Stimulated activated CD4-positive, alpha-beta T cell treated with anti-CD3 and anti-CD28 coated beads, Interleukin-1b, Interleukin-23, amount 100 ng/mL, for 48 hours (primary cell): Measurements from ENCODE around the gene MCF2L2.
A peak's percentile ranks its signal among the peaks of the same experiment; 100 is the strongest.
"Not testable (repeated sequence)": the region's sequence is repeated elsewhere in the genome, so short reads cannot be mapped to it uniquely, and the experiment has no call there.

ENCODE experiments used
- DNase-seq: peaks from one replicate; pipeline ENCODE4 v3.0.0-alpha.2; 2020

Gene MCF2L2, protein sequence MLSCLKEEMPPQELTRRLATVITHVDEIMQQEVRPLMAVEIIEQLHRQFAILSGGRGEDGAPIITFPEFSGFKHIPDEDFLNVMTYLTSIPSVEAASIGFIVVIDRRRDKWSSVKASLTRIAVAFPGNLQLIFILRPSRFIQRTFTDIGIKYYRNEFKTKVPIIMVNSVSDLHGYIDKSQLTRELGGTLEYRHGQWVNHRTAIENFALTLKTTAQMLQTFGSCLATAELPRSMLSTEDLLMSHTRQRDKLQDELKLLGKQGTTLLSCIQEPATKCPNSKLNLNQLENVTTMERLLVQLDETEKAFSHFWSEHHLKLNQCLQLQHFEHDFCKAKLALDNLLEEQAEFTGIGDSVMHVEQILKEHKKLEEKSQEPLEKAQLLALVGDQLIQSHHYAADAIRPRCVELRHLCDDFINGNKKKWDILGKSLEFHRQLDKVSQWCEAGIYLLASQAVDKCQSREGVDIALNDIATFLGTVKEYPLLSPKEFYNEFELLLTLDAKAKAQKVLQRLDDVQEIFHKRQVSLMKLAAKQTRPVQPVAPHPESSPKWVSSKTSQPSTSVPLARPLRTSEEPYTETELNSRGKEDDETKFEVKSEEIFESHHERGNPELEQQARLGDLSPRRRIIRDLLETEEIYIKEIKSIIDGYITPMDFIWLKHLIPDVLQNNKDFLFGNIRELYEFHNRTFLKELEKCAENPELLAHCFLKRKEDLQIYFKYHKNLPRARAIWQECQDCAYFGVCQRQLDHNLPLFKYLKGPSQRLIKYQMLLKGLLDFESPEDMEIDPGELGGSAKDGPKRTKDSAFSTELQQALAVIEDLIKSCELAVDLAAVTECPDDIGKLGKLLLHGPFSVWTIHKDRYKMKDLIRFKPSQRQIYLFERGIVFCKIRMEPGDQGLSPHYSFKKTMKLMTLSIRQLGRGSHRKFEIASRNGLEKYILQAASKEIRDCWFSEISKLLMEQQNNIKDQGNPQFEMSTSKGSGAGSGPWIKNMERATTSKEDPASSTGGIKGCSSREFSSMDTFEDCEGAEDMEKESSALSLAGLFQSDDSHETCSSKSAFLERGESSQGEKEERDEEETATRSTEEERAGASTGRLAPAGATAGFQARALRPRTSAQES

DNA sequence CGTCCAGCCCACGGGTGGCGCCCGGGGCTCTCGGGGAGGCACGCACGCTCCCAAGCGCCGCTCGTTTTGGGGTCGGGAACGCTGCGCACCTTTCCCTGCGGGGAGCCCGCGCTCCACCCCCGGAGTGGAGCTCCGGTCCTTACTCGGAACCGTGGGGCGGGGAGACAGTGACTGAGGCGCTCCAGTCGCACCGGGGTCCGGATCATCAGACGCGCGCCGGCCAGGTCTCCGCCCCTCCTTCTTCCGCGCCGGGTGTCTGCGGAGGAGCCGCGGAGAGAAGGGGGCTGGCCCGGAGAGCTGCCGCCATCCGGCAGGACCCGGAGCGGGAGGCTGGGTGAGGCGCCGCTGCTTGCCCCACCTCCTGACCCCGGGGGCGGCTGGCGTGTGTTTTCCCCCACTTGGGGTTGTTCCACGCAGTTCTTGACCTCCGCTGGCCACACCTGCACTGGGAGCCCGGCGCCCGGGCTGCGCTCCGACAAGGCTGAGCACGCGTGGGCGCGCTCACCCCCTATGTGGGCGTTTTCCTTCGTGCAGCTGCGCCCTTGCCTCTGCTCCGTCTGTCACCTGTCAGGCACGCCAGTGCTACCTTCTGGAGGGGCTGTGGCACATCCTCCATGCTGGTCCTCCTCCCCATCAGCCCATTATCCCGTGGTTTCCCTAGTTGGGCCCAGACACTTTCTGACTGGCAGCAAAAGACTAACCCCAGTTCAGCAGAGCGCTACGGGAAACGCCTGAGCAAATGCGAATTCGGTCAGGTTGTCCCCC, at the start of gene MCF2L2:
TSS of gene MCF2L2 (minus strand) at position 173 of the 765 bp plus-strand sequence. CDS start 642 bp downstream, outside the sequence.
- peak; percentile 82 for DNase-seq

DNA sequence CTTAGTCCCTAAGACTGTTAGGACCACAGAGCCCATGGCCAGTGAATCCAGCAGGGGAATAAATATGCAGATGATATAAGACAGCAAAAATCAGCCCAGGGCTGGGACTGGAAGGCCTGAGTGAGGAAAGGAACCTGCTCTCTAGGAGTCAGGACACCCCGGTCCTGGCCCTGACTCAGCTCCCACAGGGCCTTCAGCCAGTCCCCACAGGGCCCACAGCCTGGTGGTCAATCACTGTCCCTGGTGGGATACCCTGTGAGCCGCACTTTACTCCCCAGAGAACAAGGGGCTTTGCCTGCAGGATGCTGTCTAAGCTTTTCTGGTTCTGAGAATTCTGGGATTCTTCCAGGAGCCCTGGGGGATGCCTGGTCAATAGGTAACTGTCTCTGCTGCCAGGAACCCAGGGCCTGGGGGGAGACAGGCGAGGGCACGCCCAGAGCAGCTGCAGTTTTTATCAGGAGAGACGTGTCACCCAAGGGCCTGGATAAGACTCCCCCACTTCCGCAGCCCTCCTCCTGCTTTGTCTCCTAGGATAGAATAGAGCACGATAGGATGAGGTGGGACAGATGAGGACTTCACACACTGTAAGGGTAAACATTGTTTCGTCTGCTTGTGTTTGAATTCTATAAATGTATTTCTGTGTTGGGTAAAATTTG, 49.5 kb upstream of the MCF2L2 start:
- DNase-seq, result no peak

DNA sequence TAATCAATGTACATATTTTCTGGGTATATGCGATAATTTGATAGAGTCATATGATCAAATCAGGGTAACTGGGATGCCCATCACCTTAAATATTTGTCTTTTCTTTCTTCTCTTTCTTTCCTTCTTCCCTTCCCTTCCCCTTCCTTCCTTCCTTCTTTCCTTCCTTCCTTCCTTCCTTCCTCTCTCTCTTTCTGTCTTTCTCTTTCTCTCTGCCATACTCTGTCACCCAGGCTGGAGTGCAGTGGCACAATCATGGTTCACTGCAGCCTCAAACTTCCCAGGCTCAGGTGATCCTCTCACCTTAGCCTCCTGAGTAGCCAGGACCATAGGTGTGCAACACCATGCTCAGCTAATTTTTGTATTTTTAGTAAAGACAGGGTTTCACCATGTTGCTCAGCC, 47.3 kb upstream of the MCF2L2 start:
- DNase-seq, result not testable (repeated sequence)

DNA sequence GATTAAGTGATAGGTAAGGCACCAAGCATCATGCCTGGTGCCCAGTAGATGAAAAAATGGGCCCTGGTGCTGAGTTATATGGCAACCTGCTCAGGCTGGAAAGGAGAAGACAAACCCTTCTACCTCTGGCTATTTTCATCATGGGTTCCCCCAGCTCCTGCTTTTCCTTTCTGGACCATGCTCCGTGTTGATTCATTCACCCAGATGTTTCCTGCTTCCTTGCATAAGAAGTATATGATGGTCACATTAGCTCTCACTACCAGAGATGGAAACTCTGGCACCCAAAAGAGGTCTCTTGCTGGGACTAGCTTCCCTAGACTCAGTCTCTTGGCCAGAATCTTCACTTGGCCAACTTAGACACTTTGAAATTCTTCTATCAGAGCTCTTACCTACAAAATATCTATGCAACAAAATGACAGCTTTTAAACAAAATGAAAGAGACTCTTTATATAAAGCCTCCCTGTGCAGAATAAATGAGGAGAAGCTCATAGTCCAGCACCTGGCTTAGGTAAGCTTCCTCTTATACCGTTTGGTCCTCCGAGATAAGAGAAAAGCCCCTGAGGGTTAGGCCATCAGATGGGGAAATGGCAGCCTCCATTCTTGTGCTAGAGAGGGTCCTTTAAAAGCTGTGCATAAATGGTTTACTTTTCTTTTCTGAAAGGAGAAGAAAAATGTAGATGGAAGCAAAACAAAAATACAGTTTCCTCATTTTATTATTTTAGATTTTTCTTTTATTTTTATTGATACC, 46.8 kb upstream of the MCF2L2 start:
- DNase-seq, result no peak

DNA sequence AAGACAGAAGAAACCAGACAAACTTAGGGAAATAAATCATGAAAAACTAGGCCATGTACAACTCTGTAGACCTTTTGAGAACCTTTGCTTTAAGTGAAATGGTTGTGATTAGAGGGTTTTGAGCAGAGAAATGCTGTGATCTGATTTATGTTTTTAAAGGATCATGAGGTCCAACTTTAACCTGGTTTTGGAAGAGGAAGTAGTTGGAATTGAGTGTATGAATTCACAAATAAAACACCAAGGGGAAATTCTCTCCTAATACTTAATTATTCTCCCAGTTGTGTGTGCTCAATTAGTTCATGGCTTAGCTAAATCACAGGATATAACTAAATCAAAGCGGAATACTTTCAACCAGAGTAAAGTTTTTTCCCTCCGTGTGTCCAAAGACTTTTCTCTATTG, 45.5 kb upstream of the MCF2L2 start:
- no peak for DNase-seq

DNA sequence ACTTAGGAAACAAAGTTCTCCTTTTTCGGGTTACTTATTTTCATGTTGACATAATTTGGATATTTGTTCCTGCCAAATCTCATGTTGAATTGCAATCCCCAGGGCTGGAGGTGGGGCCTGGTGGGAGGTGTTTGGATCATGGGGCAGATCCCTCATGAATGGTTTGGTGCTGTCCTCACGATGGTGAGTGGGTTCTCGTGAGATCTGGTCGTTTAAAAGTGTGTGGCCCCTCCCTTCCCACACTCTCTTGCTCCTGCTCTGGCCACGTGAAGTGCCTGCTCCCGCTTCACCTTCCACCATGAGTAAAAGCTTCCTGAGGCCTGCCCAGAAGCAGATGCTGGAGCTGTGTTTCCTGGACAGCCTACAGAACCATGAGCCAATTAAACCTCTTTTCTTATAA, 43.7 kb upstream of the MCF2L2 start:
- no peak for DNase-seq

DNA sequence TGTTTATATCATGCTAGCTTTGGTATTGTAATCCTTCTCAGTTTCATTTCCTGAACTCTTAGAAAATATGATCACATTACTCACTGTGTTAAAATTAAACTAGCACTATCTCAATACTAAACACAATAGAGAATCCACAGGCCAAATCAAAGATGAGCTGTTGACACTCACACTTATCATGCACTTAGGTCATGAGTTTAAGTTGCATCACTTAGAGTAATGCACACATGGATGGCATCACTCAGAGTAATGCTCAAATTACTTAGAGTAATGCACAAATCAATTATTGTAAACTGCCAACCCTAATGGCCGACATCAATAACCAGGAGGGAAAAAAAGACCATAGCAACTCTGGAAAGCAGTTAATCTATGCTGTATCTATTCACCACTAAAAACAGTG, 40.0 kb upstream of the MCF2L2 start:
- DNase-seq, result no peak

DNA sequence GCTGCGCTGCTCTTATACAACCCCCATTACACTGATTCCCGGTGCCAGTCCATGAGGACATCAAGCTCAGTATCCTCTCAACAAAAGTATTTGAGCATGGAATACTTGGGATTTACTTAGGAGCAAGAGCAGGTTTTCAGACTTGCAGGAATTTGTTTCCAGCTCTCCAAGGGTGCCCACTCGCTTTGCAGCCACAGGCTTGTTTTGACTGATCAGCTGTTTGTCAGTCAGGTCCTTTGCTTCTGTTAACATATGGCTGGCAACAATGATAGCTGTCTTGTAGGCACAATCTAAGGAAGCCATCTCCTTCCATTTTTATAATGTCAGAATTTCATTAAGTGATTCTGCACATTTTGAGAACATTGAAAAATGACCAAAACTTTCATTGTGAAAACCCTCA, 38.2 kb upstream of the MCF2L2 start:
- DNase-seq, result no peak

DNA sequence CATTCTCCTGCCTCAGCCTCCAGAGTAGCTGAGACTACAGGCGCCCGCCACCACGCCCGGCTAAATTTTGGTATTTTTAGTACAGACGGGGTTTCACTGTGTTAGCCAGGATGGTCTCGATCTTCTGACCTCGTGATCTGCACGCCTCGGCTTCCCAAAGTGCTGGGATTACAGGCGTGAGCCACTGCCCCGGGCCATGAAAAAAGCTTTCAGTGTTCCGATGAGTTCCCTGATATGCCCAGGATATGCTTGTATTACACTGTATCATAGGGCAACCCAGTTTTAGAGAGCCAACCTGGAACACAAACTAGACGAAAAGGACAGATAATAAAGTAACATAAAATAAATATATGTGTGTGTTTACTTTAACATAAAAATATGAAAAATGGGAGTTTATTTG, 37.3 kb upstream of the MCF2L2 start:
- DNase-seq, result not testable (repeated sequence)

DNA sequence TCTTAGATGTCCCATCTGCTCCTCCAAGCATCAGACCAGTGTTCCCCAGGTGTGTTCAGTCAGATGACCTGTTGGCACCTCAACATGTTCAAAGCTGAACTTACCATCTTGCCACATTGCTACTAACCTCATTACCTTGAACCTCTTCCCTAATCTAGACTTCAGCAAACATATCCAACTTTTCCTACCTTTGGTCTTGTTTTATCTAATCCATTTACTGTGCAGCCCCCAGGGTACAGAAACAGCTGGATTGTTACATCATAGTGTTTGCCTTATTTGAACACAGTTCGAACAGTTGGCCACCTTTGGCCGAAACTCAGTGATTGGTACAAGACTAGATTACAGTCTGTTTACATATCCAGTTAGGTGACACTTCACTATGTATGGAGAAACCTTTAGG, 36.1 kb upstream of the MCF2L2 start:
- DNase-seq, result no peak

DNA sequence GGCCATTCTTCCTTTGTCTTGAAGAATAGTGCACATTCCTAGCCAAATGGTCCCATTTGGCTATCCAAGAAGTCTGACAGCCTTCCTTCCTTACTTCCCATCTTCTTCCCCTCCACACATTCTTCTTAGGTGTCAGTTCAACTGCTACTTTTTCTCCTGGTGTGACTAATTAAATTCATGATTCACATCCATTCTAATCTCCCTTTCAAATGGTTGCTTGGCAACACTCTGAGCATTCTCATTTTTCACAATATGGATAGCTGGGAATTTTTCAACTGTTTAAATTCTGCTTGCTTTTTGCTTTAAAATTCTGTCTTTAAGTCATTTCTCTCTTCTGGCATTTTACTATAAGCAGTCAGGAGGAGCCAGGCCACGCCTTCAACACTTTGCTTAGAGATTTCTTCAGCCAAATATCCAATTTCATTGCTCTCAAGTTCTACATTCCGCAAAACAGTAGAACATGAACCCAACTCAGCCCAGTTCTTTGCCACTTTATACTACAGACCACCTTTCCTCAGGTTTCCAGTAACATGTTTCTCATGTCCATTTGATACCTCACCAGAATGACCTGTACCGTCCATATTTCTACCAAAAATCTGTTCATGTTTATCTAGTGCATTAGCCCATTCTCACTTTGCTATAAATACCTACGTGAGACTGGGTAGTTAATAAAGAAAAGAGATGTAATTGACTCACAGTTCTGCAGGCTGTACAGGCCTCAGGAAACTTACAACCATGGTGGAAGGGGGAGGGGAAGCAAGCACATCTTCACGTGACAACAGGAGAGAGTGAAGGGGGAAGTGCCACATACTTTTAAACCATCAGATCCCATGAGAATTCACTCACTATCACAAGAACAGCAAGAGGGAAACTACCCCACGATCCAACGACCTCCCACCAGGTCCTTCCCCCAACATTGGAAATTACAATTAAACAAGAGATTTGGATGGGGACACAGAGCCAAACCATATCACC, 31.9 kb upstream of the MCF2L2 start:
- no peak for DNase-seq

DNA sequence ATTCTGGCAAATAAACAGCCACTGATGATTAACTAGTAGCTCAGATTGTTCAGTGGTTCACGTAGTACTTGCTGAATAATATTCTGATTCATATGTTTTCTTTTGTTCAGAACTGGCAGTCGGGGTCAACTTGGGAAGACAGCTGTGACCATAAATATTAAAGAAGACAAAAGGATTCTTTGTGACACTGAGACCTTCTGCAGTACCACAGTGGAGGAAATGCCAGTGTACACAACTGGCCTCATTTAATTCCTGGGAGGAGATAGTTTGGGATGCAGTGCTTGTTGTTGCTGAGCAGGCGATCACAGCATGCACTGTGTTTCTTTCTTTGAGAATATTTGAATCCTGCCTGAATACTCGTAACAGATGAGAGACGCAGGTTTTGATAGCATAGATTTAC, 26.7 kb upstream of the MCF2L2 start:
- DNase-seq, result no peak

DNA sequence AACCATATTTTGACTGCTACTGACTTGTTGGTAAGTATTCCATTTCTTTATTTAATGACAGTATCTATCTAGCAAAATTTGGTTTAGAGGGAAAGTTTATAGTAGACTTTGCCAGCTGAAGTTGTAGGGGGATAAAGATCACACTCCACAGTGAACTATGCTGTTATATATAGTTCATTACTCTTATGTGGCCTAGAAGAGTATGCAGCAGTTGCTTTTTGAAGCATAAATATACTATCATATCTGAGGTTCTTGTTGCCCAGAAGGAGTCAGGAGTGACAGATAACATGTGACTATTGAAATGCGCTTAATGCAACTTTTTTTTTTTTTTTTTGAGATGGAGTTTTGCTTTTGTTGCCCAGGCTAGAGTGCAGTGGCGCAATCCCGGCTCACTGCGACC, 25.6 kb upstream of the MCF2L2 start:
- DNase-seq, result no peak

DNA sequence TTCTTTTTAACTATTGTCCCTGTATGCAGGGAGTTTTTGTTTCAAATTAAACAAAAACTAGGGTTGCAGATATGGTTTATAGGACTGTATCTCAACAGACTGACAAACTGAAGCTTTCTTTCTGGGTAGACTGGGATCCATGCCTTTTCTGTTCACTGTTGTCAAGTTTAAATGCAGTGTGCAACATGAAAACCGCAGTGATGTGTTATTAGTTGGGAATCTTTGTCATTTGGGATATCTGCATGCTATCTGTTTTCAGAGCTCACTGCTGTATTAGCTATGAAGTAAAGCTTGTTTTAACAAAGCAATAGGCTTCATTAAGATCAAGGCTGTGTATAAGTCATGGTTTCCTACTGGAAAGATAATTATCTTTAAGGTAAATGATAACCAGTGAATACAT, 21.4 kb upstream of the MCF2L2 start:
- DNase-seq, result no peak

DNA sequence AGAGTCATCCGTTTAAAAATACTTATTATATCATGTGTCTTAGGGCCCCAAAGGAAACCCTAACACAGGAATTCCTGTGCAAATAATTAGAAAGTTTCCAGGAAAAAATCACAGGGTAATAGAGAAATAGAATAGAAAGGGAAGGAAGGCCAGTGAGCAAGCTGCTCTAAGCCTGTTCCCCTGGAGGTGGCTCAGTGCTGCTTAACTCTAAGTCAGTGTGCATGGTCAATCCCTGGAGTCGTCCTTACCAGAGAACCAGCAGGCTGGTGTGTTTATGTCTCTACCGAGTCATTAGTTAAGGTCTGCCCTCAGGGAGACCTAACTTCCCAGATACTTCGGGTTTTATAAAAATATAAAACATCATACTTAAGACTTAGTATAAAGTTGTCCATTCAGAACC, 21.0 kb upstream of the MCF2L2 start:
- DNase-seq, result no peak

DNA sequence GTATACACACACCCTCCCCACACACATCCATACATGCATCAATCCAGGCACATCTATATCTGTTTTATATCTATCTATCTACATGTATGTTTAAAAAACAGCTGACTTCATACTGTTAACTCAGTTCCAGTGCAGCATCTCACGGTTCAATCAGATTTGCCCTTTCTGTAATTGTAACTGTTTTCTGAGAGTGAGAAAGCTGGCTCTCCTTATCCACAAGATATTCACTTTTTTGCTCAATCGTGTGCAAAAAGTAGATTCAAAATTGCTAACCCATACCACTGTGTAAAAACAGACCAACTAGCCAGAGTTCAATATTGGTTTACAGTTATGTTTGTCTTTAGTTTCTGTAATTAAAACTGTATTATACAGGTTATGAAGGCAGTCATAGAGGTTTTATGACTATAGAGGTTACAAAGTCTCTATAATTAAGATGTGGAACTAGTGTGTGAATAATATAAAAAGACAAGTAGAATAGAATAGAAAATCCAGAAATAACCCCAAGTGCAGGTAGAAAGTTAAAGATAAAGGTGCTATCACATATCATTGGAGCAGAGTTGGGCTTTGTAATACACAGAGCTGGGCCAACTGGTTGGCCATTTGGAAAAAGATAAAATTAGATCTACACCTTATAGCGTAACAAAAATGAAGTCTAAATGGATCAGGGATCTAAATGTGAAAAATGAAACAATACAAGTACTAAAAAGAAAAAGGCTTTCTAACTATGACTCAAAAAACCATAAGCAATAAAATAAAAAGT, 20.1 kb upstream of the MCF2L2 start:
- DNase-seq, result no peak

DNA sequence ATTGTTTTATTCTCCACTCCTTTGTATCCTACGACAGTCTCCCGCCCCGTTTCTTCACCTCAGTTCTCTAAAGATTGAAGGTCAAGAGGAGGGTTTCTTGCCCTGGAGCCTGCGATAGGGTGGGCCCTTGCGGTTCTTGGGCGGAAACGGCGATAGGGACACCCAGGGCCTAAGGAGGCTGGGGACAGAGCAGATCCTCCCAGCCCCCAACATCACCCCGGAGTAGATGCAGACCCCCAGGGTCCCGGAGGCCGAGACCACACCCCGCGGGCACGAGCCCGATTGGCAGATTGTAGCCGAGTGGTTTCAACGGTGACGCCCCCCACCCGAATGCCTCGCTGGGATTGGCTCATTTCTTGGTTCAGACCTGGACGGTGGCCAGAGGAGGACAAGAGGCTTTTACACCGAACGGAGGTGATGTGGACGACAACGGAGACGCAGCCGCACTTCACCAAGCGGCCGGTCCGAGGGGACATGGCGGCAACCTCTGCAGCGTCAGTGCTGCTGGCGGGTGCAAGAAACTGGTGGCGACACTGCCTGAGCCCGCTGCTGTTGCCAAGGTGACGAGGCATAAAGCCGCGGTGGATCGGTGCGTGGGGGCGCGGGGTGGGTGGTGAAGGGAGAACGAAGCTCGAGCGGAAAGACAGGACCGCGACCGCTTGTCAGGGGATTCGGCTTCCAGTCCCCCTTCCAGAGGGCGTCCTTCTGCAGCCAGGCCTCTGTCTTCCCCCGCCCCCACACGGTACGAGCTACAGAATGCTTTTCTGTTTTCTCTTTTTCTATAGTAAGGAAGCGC, 19.0 kb upstream of the MCF2L2 start:
- DNase-seq, result peak; percentile 85

DNA sequence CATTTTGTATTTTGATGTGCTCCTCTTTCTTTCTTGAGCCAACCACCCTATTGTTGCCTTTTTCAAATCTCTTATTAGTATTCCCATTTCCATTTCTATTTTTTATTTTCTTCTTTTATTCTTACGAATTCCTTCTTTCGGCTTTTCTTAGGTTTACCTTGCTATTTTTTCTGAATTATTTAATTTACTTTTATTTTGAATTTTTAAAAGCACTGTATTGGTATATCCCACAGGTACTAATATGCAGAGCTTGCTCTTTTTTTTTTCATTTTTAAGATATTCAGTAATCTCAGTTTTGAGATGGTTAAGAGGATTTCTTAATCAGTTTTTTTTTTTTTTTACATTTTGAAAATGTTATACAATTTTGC, 18.4 kb upstream of the MCF2L2 start:
- no peak for DNase-seq

DNA sequence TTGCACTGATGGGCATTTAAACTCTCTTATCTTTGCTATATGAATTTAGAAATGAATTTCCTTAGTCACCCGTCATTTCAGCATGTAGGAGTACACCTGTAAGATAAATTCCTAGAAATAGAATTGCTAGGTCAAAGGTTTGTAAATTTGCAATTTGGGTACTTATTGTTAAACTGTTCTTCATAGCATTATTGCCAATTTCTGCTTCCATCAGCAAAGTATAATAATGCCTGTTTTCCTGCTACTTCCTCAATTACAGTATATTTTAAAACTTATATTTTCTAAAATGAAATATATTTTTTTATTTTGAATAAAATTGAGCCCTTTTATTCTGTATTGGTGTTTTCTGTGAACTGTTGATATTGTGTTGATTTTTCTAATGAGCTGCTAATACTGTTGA, 16.3 kb upstream of the MCF2L2 start:
- no peak for DNase-seq
